NCI-H82 (cell line): Measurements from ENCODE around the gene CFAP69.
A peak's percentile ranks its signal among the peaks of the same experiment; 100 is the strongest.
"Not testable (repeated sequence)": the region's sequence is repeated elsewhere in the genome, so short reads cannot be mapped to it uniquely, and the experiment has no call there.

ENCODE experiments used
- DNase-seq: peaks from one replicate; lab custom pipeline; 2025; lab: John Stamatoyannopoulos, UW

The CFAP69 gene

DNA sequence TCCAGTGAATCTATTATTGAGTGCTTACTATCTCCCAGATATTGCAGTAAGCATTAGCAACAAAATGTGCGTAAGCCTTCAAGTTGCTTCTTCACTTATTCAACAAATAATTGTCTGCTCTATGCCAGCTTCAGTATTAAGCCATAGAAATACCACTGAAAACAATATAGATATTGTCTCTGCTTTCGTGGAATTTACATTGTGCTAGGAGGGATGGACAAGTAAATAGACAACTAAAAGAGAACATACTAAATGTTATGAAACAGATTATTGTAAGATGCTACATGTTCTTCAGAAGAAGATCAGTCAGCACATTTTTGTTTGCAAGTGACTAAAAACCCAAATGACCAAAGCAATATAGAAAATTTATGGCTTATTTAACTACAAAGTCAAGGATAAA, 27.3 kb downstream of the CFAP69 start:
- DNase-seq: no peak

- DNase-seq: no peak
Observed at GRCh38 chr7:90274161-90274560, 29.2 kb downstream of the CFAP69 start.

- no peak for DNase-seq
Observed at GRCh38 chr7:90276033-90276728, 31.2 kb downstream of the CFAP69 start.

DNA sequence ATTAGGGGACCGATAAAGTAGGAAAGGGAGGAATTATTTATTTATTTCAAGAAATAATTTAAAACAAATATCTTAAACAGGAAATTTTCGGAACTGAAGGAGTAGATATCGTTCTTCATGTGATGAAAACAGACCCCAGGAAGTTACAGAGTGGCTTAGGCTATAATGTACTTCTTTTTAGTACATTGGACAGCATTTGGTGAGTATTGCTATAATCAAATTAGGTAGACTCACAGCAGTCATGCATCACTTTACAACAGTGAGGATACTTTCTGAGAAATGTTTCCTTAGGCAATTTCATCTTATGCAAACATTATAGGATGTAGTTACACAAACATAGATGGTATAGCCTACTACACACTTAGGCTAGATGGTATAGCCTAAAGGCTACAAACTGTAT, 43.2 kb downstream of the CFAP69 start:
- DNase-seq: no peak

- no peak for DNase-seq
Observed at GRCh38 chr7:90290244-90291113, 45.5 kb downstream of the CFAP69 start.

DNA sequence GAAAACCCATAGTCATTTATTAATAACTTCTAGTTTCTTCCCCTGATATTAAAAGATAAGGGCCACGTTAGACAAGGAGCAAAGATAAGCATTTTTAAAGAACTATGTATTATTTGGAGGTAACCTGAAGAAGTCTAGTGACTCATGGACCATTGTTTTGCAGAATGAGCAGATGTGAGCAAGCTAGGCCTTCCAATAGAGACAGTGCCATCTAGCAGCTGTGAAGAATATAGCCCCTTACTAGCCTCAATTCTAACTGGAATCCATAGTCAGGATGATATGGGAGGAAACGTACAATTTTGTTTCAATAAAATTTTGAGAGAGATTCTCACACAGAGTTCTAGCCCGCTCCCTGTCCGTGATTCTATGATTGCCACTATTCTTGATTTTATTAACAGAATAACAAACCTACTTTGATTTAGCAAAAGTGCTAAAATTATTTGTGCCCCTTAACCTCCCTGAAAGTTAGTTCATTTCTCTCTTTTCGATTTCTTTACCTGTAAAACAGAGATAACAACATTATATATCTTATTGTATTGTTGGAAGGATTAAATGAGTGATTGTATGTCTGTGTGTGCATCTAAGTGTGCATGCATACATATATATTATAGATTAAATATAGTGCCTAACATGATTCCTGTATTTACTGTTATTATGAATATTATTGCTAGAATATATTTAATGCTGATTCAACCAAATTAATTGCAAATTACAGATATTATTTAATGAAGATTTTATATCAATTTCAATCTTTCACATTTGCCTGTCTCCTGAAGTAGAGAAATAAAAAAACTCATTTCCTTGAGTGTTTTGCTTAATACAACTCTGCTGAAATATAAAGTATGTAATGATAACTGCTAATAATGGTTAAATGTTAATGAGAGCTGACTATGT, 53.4 kb downstream of the CFAP69 start:
- peak; percentile 56 for DNase-seq

GRCh38 chr7:90303241-90303640, 58.3 kb downstream of the CFAP69 start:
- no peak for DNase-seq

DNA sequence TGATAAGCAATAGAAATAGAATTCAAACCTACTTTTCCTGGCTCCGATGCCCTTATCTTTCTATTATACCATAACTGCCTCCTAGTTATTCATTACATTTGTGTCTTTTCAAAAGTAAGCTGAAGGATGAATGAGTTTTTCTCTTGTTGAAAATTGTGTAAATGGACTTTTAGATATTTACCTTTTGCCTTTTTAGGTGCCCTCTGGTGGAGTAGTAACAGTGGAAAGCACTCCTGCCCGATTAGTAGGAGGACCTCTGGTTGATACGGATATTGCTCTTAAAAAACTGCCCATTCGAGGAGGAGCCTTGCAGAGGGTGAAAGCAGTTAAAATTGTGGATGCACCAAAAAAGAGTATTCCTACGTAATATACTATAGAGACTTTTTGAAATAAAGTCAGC, 64.9 kb downstream of the CFAP69 start:
- DNase-seq: no peak

DNA sequence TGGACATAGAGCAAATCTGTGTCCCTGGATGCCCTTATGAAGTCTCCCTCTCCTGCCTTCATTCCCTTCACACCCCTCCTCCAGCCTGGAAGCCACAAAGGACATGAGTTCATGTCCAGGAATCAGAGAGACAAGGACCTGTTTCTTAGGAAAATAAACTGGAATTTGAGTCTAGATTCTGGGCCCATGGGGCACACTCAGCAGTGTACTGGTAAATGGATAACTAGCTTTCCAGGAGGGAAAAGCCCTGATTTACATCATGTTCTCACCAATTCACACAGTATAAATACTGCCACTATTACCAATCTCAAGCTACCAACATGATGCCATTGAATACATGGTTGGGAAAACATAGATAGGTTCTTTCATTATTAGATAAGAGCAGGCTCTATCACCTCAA, 66.2 kb downstream of the CFAP69 start:
- DNase-seq: no peak

GRCh38 chr7:90312745-90313144, 67.8 kb downstream of the CFAP69 start:
- DNase-seq: no peak

GRCh38 chr7:90313907-90314306, 68.9 kb downstream of the CFAP69 start:
- DNase-seq: no peak

- DNase-seq: no peak
Observed at GRCh38 chr7:90320014-90320413, 75.0 kb downstream of the CFAP69 start.

DNA sequence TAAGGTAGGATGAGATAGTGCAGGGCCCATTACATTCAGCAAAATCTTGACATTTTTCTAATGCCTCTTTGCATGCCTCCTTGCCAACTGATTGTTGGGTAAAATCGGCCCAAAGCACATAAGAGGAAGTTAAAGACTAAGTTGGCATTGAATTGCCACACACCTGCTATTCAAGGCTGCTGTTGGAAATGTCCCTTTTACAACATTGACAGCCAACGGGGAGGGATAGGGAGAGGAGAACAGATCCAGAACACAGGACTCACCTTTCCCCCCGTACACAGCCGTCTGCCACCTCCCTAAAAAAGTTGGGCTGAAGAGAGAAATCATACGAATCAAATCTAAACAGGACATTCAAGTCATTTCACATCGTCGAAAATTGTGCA, 75.4 kb downstream of the CFAP69 start:
- no peak for DNase-seq

- peak; percentile 26 for DNase-seq
Observed at GRCh38 chr7:90320801-90321494, 76.0 kb downstream of the CFAP69 start, which contains the start of gene FAM237B. FAM237B (minus strand) TSS chr7:90321304; CDS start chr7:90319748, 1,556 bp downstream.

- no peak for DNase-seq
Observed at GRCh38 chr7:90322837-90323236, 77.9 kb downstream of the CFAP69 start.

DNA sequence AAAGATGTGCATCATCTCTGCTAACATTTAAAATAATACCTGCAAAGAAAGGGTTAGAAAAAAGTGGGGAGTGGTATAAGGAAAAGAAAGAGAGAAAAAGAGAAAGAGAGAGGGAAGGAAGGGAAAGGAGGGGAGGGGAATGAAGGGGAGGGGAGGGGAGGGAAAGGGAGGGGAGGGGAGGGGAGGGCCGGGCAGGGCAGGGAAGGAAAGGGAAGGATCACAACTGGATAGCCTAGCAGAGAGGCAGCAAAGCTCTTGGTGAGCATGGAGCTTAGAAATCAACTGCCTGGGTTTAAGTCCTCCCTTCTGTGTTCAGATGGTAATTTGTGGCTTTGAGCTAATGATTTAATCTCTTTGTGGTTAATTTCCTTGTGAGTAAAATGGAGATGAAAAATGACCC, 81.5 kb downstream of the CFAP69 start:
- DNase-seq: peak; percentile 79

DNA sequence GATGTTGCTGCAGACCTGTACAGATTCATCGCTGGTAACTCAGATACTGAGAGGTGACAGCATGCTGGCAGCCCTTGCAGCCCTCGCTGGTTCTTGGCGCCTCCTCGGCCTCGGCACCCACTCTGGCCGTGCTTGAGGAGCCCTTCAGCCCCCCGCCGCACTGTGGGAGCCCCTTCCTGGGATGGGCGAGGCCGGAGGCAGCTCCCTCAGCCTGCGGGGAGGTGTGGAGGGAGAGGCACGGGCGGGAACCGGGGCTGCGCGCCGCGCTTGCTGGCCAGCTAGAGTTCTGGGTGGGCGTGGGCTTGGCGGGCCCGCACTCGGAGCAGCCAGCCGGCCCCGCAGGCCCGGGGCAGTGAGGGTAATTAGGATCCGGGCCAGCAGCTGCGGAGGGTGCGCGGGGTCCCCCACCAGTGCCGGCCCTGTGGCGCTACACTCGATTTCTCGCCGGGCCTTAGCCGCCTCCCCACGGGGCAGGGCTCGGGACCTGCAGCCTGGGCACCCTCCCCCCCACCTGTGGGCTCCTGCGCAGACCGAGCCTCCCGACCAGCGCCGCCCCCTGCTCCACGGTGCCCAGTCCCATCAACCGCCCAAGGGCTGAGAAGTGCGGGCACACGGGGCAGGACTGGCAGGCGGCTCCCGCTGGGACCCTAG, 89.3 kb downstream of the CFAP69 start:
- DNase-seq: no peak

GRCh38 chr7:90334926-90335325, 90.0 kb downstream of the CFAP69 start:
- not testable (repeated sequence) for DNase-seq

GRCh38 chr7:90337106-90337505, 92.1 kb downstream of the CFAP69 start:
- no peak for DNase-seq

- no peak for DNase-seq
Observed at GRCh38 chr7:90345016-90345415, 100.0 kb downstream of the CFAP69 start.
